ENCODE results near the gene MYO9A. TPM values are rescaled to one million over a fixed set of nuclear protein-coding genes. Genes with fewer than 3 reads are reported as not detected.

The MYO9A gene
- total RNA-seq (2021): 26.3 and 30.1 TPM in 2 replicates
- Bru-seq, nascent RNA: percentile 71 among the genes with signal in this experiment
- percentile 67 among the genes with signal in this experiment for BruChase-seq, experiment 1, labeled RNA remaining after a 2-hour chase
- BruChase-seq, experiment 2, labeled RNA remaining after a 6-hour chase: percentile 65 among the genes with signal in this experiment
- long read RNA-seq, full-length matches to known transcripts: 1 of 7 reads
- long read RNA-seq, partial matches to known transcripts: 2 of 7 reads
- long read RNA-seq, other reads (novel, unspliced or antisense): 4 of 7 reads

GRCh38 chr15:72118017-72118978 lies at the start of gene MYO9A, which contains the start of gene SENP8:
TSS of gene MYO9A (minus strand) at chr15:72118150. CDS start at chr15:72046563, 71,587 bp downstream.
TSS of gene SENP8 (plus strand) at chr15:72118403. CDS start at chr15:72139624, 21,221 bp downstream.
- intact Hi-C loops (cut with micrococcal nuclease; ENCODE audit: unreplicated experiment): no loop called here
- no TSS peak for BruUV-seq (replicated peaks)
- peak within 1 kb of the TSS; percentile 94 for H3K4me3 ChIP-seq (ENCODE audit: low read depth, low read length, poor library complexity, severe bottlenecking)
- ChIA-PET POLR2A (ENCODE audit: low non-redundant PET) (no interaction called here), CTCF (interaction anchor here (0.5 to 0.7 kb wide), 6 partner anchors 10 to 485 kb away, joined by 3 to 8 read pairs (median 4); no protein-coding TSS in a partner anchor)
- TF ChIP-seq EZH2 (IDR thresholded peaks at IDR 0.05; ENCODE audit: borderline replicate concordance, low read depth, low read length, poor library complexity, severe bottlenecking) (no peak), CTCF (conservative IDR thresholded peaks at IDR 0.05; ENCODE audit: low read depth, low read length) (no peak)
- H3K4me1 ChIP-seq (ENCODE audit: insufficient read depth, low read length, poor library complexity, severe bottlenecking): peaks cover 9% of the 10 kb centered on the region
- no peaks in the 10 kb centered on the region for H3K9me3 ChIP-seq (ENCODE audit: low read depth, low read length, poor library complexity, severe bottlenecking)
- H3K27ac ChIP-seq (ENCODE audit: low read depth, low read length, poor library complexity, severe bottlenecking): peak within 1 kb of the TSS; percentile 94
- H3K27me3 ChIP-seq (replicated peaks; ENCODE audit: insufficient read depth, low read depth, low read length, poor library complexity): no peaks in the 10 kb centered on the region
- peak; percentile 99 for DNase-seq (ENCODE audit: low spot score)
- H3K36me3 ChIP-seq (ENCODE audit: insufficient read depth, low read length, poor library complexity, severe bottlenecking): no peaks in the 10 kb centered on the region

GRCh38 chr15:72167445-72167844 lies 49.5 kb upstream of the MYO9A start:
- POLR2A ChIA-PET (ENCODE audit: low non-redundant PET): no interaction called here
- Histone ChIP-seq H3K27ac (ENCODE audit: low read depth, low read length, poor library complexity, severe bottlenecking) (no peak overlapping the region), H3K36me3 (ENCODE audit: insufficient read depth, low read length, poor library complexity, severe bottlenecking) (no peaks in the 10 kb centered on the region), H3K27me3 (replicated peaks; ENCODE audit: insufficient read depth, low read depth, low read length, poor library complexity) (no peaks in the 10 kb centered on the region), H3K4me1 (ENCODE audit: insufficient read depth, low read length, poor library complexity, severe bottlenecking) (peaks cover 7% of the 10 kb centered on the region), H3K9me3 (ENCODE audit: low read depth, low read length, poor library complexity, severe bottlenecking) (no peaks in the 10 kb centered on the region), H3K4me3 (ENCODE audit: low read depth, low read length, poor library complexity, severe bottlenecking) (no peak overlapping the region)
- BruUV-seq (replicated peaks): no TSS peak
- CTCF ChIA-PET: no interaction called here
- intact Hi-C loops (cut with micrococcal nuclease; ENCODE audit: unreplicated experiment): no loop called here
- TF ChIP-seq EZH2 (IDR thresholded peaks at IDR 0.05; ENCODE audit: borderline replicate concordance, low read depth, low read length, poor library complexity, severe bottlenecking): no peak
- no peak for TF ChIP-seq CTCF (conservative IDR thresholded peaks at IDR 0.05; ENCODE audit: low read depth, low read length)
- DNase-seq (ENCODE audit: low spot score): no peak

GRCh38 chr15:72166716-72167417 lies 48.9 kb upstream of the MYO9A start:
- Histone ChIP-seq H3K4me1 (ENCODE audit: insufficient read depth, low read length, poor library complexity, severe bottlenecking) (peaks cover 7% of the 10 kb centered on the region), H3K4me3 (ENCODE audit: low read depth, low read length, poor library complexity, severe bottlenecking) (no peak overlapping the region), H3K27ac (ENCODE audit: low read depth, low read length, poor library complexity, severe bottlenecking) (no peak overlapping the region), H3K27me3 (replicated peaks; ENCODE audit: insufficient read depth, low read depth, low read length, poor library complexity) (no peaks in the 10 kb centered on the region), H3K36me3 (ENCODE audit: insufficient read depth, low read length, poor library complexity, severe bottlenecking) (no peaks in the 10 kb centered on the region), H3K9me3 (ENCODE audit: low read depth, low read length, poor library complexity, severe bottlenecking) (no peaks in the 10 kb centered on the region)
- TF ChIP-seq EZH2 (IDR thresholded peaks at IDR 0.05; ENCODE audit: borderline replicate concordance, low read depth, low read length, poor library complexity, severe bottlenecking): no peak
- TF ChIP-seq CTCF (conservative IDR thresholded peaks at IDR 0.05; ENCODE audit: low read depth, low read length): no peak
- POLR2A ChIA-PET (ENCODE audit: low non-redundant PET): no interaction called here
- intact Hi-C loops (cut with micrococcal nuclease; ENCODE audit: unreplicated experiment): no loop called here
- BruUV-seq (replicated peaks): no TSS peak
- CTCF ChIA-PET: no interaction called here
- no peak for DNase-seq (ENCODE audit: low spot score)
